Measurements from ENCODE around the gene FUBP1.
"Not testable (repeated sequence)": the region's sequence is repeated elsewhere in the genome, so short reads cannot be mapped to it uniquely, and the experiment has no call there.

FUBP1 gene

GRCh38 chr1:77945345-77945744 lies 33.5 kb downstream of the FUBP1 start:
- FAIRE-seq (no peak), DNase-seq (ENCODE audit: low spot score) (no peak)

DNA sequence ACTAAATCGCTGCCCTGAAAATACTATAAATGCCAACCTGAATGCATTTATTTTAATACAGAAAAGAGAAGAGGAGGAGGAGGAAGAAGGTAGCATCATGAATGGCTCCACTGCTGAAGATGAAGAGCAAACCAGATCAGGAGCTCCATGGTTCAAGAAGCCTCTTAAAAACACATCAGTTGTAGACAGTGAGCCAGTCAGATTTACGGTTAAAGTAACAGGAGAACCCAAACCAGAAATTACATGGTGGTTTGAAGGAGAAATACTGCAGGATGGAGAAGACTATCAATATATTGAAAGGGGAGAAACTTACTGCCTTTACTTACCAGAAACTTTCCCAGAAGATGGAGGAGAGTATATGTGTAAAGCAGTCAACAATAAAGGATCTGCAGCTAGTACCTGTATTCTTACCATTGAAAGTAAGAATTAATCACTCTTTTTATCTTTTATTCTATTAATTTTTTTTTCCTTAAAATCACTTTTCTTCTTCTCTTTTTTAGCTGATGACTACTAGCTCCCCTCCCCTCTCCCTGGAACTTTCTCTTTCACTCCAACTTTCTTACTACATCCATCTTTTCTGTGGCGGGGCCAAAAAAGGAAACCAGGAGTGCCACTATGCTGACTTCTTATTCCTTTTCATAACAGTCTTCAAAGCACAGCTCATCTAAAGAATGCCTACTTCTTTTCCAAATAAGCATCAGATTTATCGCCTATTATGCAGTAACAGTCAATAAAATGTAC lies 36.3 kb downstream of the FUBP1 start:
- FAIRE-seq (no peak), DNase-seq (ENCODE audit: low spot score) (no peak)

DNA sequence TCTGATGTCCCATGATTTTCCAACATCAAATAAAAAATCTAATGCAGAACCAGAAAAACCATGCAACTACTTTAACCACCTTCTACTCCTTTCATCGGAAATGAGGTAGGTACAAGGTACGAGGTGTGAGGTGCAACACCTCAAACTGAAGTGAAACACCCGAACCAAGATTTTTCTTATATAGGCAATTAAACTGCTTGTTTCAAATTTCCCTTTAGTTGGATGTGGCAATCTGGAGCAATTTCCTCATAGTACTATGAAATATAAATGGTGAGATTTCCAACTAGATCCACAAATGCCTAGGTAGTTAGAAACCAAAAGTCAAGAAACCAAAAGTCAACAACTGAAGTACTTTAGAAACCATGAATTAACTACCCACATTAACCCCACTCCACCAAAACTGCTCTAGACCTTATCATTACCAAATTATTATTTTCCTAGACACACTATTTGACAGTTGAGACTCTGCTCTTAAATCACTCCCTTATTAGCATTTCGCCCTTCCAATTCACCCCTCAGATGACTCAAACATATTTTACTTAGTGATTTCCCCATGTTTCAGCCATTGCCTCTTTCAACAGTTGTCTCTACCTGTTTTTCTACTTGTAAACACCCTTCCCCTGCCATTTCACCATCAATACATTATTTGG lies 37.8 kb downstream of the FUBP1 start:
- DNase-seq (ENCODE audit: low spot score) (no peak), FAIRE-seq (no peak)

GRCh38 chr1:77938651-77939050 lies 40.2 kb downstream of the FUBP1 start:
- DNase-seq (ENCODE audit: low spot score) (no peak), FAIRE-seq (no peak)

GRCh38 chr1:77929806-77930205 lies 49.1 kb downstream of the FUBP1 start:
- no peak for DNase-seq (ENCODE audit: low spot score)
- no peak for FAIRE-seq

DNA sequence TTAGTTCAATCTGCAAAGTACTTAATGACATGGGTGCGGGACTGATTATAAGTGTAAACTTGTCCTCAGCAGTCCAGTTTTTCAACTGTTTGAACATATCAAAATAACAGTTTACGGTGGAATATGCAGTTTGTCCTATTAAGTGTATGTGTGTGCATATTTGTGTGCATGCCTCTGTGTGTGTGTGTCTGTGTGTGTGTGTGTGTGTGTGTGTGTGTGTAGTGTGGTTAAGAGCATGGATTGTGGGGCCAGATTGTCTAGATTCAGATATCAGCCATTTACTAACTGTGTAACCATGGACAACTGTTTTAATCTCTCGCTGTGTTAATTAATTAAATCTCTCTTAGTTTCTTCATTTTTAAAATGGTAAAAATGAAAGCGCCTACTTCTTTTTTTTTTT lies 51.5 kb downstream of the FUBP1 start:
- DNase-seq (ENCODE audit: low spot score): no peak
- no peak for FAIRE-seq

DNA sequence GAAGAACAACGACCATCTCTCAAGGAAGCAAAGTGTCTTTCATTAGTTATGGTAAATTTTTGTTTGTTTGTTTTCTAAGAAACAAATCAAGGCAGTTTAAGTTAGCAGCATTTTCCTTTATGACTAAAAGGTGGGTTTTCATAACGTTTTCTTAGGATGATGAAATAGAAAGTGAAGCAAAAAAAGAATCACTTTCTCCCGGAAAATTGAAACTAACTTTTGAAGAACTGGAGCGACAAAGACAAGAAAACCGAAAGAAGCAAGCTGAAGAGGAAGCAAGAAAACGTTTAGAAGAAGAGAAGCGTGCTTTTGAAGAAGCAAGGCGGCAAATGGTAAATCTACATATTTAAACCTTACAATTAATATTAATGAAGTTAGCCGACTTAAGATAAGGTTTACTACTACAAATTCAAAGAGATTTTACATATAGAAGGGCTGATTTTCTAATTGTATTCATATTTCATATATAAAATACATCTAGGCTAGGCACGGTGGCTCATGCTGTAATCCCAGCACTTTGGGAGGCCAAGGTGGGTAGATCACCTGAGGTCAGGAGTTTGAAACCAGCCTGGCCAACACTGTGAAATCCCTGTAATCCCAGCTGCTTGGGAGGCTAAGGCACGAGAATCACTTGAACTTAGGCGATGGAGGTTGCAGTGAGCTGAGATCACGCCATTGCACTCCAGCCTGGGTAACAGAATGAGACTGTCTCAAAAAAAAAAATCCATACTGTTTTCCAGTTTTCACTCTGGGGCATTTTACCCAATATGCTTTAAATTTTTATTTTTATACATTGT lies 52.1 kb downstream of the FUBP1 start:
- DNase-seq (ENCODE audit: low spot score): no peak
- no peak for FAIRE-seq

GRCh38 chr1:77925956-77926355 lies 52.9 kb downstream of the FUBP1 start:
- FAIRE-seq (no peak), DNase-seq (ENCODE audit: low spot score) (no peak)

DNA sequence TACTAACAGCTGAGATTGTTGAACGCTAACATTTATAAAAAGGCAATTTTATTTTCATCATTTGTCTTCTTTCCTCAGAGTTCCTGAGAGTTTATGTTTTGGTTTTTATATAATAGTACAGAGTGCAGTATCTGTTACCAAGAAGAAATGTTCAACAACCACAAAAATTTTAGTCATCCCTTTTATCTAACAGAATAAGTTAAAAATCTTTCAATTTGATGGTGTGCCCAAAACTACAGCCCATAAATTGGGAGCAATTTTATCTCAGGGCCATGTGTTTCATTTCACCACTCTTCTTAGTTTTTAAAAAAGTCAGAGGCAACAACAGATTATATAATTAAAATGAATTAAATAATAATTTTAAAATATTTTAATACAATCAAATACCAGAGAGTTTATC lies 53.4 kb downstream of the FUBP1 start:
- no peak for FAIRE-seq
- DNase-seq (ENCODE audit: low spot score): no peak

DNA sequence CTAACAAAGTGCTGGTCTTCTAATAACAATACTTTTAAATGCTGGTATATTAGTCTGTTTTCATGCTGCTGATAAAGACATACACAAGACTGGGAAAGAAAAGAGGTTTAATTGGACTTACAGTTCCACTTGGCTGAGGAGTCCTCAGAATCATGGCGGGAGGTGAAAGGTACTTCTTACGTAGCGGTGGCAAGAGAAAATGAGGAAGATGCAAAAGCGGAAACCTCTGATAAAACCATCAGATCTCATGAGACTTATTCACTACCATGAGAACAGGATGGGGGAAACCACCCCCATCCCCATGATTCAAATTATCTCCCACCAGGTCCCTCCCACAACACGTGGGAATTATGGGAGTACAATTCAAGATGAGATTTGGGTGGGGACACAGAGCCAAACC lies 60.0 kb downstream of the FUBP1 start:
- not testable (repeated sequence) for DNase-seq (ENCODE audit: low spot score); FAIRE-seq

- DNase-seq (ENCODE audit: low spot score) (no peak), FAIRE-seq (no peak)
These were observed 68.8 kb downstream of the FUBP1 start for GRCh38 chr1:77910116-77910515.

- FAIRE-seq (peak; percentile 52), DNase-seq (ENCODE audit: low spot score) (no peak)
These were observed 72.2 kb downstream of the FUBP1 start for GRCh38 chr1:77906624-77907023.

DNA sequence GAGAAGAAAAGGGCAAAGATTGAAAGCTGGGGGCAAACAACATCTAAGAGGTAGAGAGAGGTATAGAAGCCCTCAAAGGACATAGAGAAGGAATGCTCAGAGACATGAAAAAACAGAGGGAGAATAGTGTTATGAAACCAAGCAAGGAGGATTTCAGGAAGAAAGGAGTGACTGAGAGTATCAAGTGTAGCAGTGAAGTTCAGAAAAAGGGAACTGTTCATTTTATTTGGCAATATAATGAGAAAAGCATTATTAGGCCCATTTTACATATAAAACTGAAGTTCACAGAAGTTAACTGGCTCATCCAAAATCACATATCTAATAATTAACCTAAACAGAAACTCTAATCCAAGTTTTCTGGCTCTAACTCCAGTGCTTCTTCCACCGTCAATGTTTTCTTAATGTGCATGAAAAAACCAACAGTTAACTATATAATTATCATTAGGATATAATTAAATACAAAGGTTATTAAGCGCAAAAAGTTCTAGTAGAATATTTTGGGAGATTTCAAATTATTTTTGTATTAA lies 72.8 kb downstream of the FUBP1 start:
- DNase-seq (ENCODE audit: low spot score) (no peak), FAIRE-seq (no peak)

GRCh38 chr1:77905603-77906002 lies 73.3 kb downstream of the FUBP1 start:
- DNase-seq (ENCODE audit: low spot score) (no peak), FAIRE-seq (no peak)

DNA sequence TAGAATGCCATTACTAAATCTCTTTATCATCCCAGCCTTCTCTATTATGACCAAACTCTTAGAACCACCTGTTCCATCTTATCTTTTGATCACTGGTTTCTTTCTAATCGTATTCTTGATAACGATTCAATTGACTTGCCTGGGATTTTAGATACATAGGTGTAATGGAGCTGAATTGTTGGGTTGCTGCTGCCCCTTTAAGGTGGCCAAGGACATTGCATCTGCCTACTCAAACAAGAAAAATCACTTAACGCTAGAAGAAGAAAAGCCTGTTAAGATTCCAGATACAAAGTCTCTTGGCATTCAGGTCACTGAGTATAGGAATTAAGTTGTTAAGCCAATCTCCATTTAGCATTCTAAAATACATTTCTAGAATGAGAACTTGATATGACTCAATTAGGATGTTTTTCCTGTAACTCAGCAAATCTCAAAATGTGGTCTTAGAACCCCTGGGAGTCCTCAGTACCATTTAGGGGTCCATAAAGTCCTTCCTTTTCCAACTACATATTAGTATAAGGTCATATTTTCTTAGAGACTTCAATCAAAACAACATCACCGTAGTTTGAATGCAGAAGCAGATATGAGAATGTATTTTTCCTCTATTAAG lies 78.1 kb downstream of the FUBP1 start:
- peak; percentile 10 for DNase-seq (ENCODE audit: low spot score)
- no peak for FAIRE-seq

DNA sequence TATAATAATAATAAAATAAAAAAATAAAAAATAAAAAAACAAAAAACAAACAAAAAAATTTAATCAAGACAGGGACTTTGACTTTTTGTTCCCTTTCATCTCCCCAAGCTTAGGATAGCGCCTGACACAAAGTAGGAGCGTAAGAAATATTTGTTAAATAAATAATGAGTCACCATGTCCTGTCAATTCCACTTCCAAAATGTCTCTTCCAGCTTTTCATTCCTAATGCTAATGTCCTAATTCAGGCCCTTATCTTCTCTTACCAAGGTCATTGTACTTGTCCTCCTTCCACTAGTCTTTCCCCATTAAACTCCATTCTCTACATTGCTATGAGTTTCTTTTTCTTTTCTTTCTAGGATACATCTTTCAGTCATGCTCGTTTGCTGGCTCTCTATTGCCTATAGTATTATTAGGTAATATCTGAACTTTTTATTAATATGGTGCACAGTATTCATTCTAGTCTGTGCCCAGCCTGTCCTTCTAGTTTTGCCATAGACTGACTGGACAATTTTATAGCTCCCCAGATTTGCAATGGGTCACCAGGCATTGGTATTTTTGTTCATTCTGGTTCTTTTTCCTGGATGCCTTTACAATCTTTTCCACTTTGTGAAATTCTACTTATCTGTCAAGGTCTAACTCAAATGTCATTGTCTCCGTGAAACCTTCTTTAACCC lies 79.1 kb downstream of the FUBP1 start:
- DNase-seq (ENCODE audit: low spot score) (no peak), FAIRE-seq (no peak)
